GM19463 (cell line): Measurements from ENCODE around the gene LTF.
"Not testable (repeated sequence)": the region's sequence is repeated elsewhere in the genome, so short reads cannot be mapped to it uniquely, and the experiment has no call there.

Experiments used
- ATAC-seq: cut with Tn5 transposase; IDR thresholded peaks from one replicate; pipeline ENCODE4 v1.9.1; 2021; ENCODE audit warnings: mild to moderate bottlenecking, moderate library complexity; ENCODE audit not compliant: unreplicated experiment

Gene LTF

GRCh38 chr3:46447228-46447985, 17.3 kb downstream of the LTF start:
- ATAC-seq, result no peak

GRCh38 chr3:46442576-46443530, 21.9 kb downstream of the LTF start:
- ATAC-seq, result no peak

- ATAC-seq, result peak; percentile 50
Observed at GRCh38 chr3:46440531-46441294, 24.0 kb downstream of the LTF start.

GRCh38 chr3:46438831-46439230, 25.9 kb downstream of the LTF start:
- no peak for ATAC-seq

- ATAC-seq, result no peak
Observed at GRCh38 chr3:46435081-46435726, 29.5 kb downstream of the LTF start.

GRCh38 chr3:46433841-46434240, 30.9 kb downstream of the LTF start:
- ATAC-seq, result no peak

GRCh38 chr3:46433118-46433517, 31.6 kb downstream of the LTF start:
- not testable (repeated sequence) for ATAC-seq

- not testable (repeated sequence) for ATAC-seq
Observed at GRCh38 chr3:46431905-46432304, 32.8 kb downstream of the LTF start.

GRCh38 chr3:46430879-46431278, 33.8 kb downstream of the LTF start:
- ATAC-seq, result not testable (repeated sequence)

- ATAC-seq, result no peak
Observed at GRCh38 chr3:46429671-46430070, 35.0 kb downstream of the LTF start.

- no peak for ATAC-seq
Observed at GRCh38 chr3:46429250-46429649, 35.5 kb downstream of the LTF start.

GRCh38 chr3:46427916-46428833, 36.5 kb downstream of the LTF start:
- ATAC-seq, result no peak

GRCh38 chr3:46427404-46427803, 37.3 kb downstream of the LTF start:
- not testable (repeated sequence) for ATAC-seq

- ATAC-seq, result not testable (repeated sequence)
Observed at GRCh38 chr3:46426476-46426875, 38.2 kb downstream of the LTF start.

- ATAC-seq, result no peak
Observed at GRCh38 chr3:46423588-46423987, 41.1 kb downstream of the LTF start.

GRCh38 chr3:46422617-46423016, 42.1 kb downstream of the LTF start:
- ATAC-seq, result no peak

GRCh38 chr3:46420931-46421330, 43.8 kb downstream of the LTF start:
- ATAC-seq, result no peak

GRCh38 chr3:46419816-46420215, 44.9 kb downstream of the LTF start:
- no peak for ATAC-seq

GRCh38 chr3:46417841-46418611, 46.7 kb downstream of the LTF start:
- ATAC-seq, result no peak
